HUES64 (cell line): Measurements from ENCODE around the gene NSMCE1.

Experiments
- H3K27ac ChIP-seq: 2 replicates; pipeline ENCODE4 v1.7.0; 2013; ENCODE audit warnings: low read depth, low read length, inconsistent platforms
- H3K27me3 ChIP-seq: 2 replicates; pipeline ENCODE4 v1.6.1; 2013; ENCODE audit warnings: mild to moderate bottlenecking, low read length; ENCODE audit not compliant: insufficient read depth
- H3K36me3 ChIP-seq: 2 replicates; pipeline ENCODE4 v1.6.1; 2013; ENCODE audit warnings: mild to moderate bottlenecking, low read length; ENCODE audit not compliant: insufficient read depth
- H3K4me1 ChIP-seq: 2 replicates; pipeline ENCODE4 v1.6.1; 2013; ENCODE audit warnings: mild to moderate bottlenecking, low read length, moderate library complexity; ENCODE audit not compliant: insufficient read depth
- H3K4me3 ChIP-seq: 2 replicates; pipeline ENCODE4 v1.5.1; 2013; ENCODE audit warnings: mild to moderate bottlenecking, low read length, moderate library complexity
- H3K9ac ChIP-seq: 2 replicates; pipeline ENCODE4 v1.6.1; 2013; ENCODE audit warnings: mild to moderate bottlenecking, low read depth, low read length
- H3K9me3 ChIP-seq: 2 replicates; pipeline ENCODE4 v1.6.1; 2013; ENCODE audit warnings: low read depth, low read length; ENCODE audit not compliant: insufficient read depth
- WGBS: fragments of 150-250, 120-280 bp; methylation state at CpG from one replicate; pipeline ENCODE4 v1.1.7; 2013; ENCODE audit warnings: missing lambda C conversion rate; 5-methylcytosine and 5-hydroxymethylcytosine counted together

The NSMCE1 gene

GRCh38 chr16:27182906-27183405 lies 85.6 kb downstream of the NSMCE1 start:
- WGBS, result 95% methylated on average over 7 of the region's 7 CpGs
- Histone ChIP-seq H3K27ac (no peak overlapping the region), H3K4me3 (no peak overlapping the region), H3K36me3 (no peaks in the 10 kb centered on the region), H3K9me3 (no peaks in the 10 kb centered on the region), H3K27me3 (no peaks in the 10 kb centered on the region), H3K9ac (no peak overlapping the region), H3K4me1 (no peaks in the 10 kb centered on the region; the same call in 1 of the 2 replicates)

GRCh38 chr16:27181019-27181790 lies 87.4 kb downstream of the NSMCE1 start:
- no peaks in the 10 kb centered on the region; the same call in 1 of the 2 replicates for H3K4me1 ChIP-seq
- H3K9ac ChIP-seq, result no peak overlapping the region
- no peaks in the 10 kb centered on the region for H3K9me3 ChIP-seq
- no peaks in the 10 kb centered on the region for H3K36me3 ChIP-seq
- H3K4me3 ChIP-seq, result no peak overlapping the region
- WGBS, result 92% methylated on average over 7 of the region's 8 CpGs
- no peak overlapping the region for H3K27ac ChIP-seq
- no peaks in the 10 kb centered on the region for H3K27me3 ChIP-seq

GRCh38 chr16:27179500-27180072 lies 89.0 kb downstream of the NSMCE1 start:
- no peaks in the 10 kb centered on the region; the same call in 1 of the 2 replicates for H3K4me1 ChIP-seq
- no peak overlapping the region for H3K9ac ChIP-seq
- WGBS, result 26% methylated on average over 13 of the region's 13 CpGs
- no peaks in the 10 kb centered on the region for H3K9me3 ChIP-seq
- H3K36me3 ChIP-seq, result no peaks in the 10 kb centered on the region
- H3K27ac ChIP-seq, result no peak overlapping the region
- H3K4me3 ChIP-seq, result no peak overlapping the region
- H3K27me3 ChIP-seq, result no peaks in the 10 kb centered on the region

- 91% methylated on average over 13 of the region's 13 CpGs for WGBS
- no peak overlapping the region for H3K27ac ChIP-seq
- H3K4me1 ChIP-seq, result no peaks in the 10 kb centered on the region; the same call in 1 of the 2 replicates
- H3K9me3 ChIP-seq, result no peaks in the 10 kb centered on the region
- H3K27me3 ChIP-seq, result no peaks in the 10 kb centered on the region
- no peak overlapping the region for H3K9ac ChIP-seq
- H3K4me3 ChIP-seq, result no peak overlapping the region
- H3K36me3 ChIP-seq, result no peaks in the 10 kb centered on the region
These were observed 91.4 kb downstream of the NSMCE1 start for GRCh38 chr16:27177031-27177774.

GRCh38 chr16:27175888-27176287 lies 92.7 kb downstream of the NSMCE1 start:
- Histone ChIP-seq H3K27ac (no peak overlapping the region), H3K4me1 (no peaks in the 10 kb centered on the region; the same call in 1 of the 2 replicates), H3K9ac (no peak overlapping the region), H3K4me3 (no peak overlapping the region), H3K27me3 (no peaks in the 10 kb centered on the region), H3K36me3 (no peaks in the 10 kb centered on the region), H3K9me3 (no peaks in the 10 kb centered on the region)
- WGBS, result 93% methylated on average over 8 of the region's 8 CpGs
